Thyroid gland (tissue), 4 donors: ENCODE measurements around the gene SELENOI. TPM values are rescaled to one million over a fixed set of nuclear protein-coding genes. Genes with fewer than 3 reads are reported as not detected.

ENCODE experiments used
- DNase-seq, 2 donors: peaks; one replicate each; pipeline ENCODE4 v3.0.0-alpha.2; 2019
- H3K27ac ChIP-seq, 3 donors: fragments of 200-600 bp; sonication (generic); 1 replicate in 2 of 3; 2 replicates in 1 of 3; pipeline ENCODE4 v1.5.1; 2016 to 2019; ENCODE audit warnings: mild to moderate bottlenecking in 1 of 3, moderate library complexity in 1 of 3
- H3K27me3 ChIP-seq: fragments of 200-600 bp; sonication (generic); one replicate; pipeline ENCODE4 v1.5.1; 2019
- H3K36me3 ChIP-seq, 2 donors: fragments of 200-600 bp; sonication (generic); one replicate each; pipeline ENCODE4 v1.5.1; 2016 to 2019
- H3K4me1 ChIP-seq, 2 donors: fragments of 200-600 bp; sonication (generic); one replicate each; pipeline ENCODE4 v1.5.1; 2017 to 2019
- H3K4me3 ChIP-seq, 3 donors: fragments of 200-600 bp; sonication (generic); replicated peaks in 1 of 3; 1 replicate in 2 of 3; 2 replicates in 1 of 3; pipeline ENCODE4 v1.5.1; 2016; ENCODE audit warnings: mild to moderate bottlenecking in 1 of 3
- H3K9me3 ChIP-seq: fragments of 200-600 bp; sonication (generic); one replicate; pipeline ENCODE4 v1.5.1; 2017
- CTCF ChIP-seq, 6 experiments: fragments of 200-600 bp in 3 of 6; fragments of 450-650 bp in 3 of 6; sonication (generic) in 3 of 6; IDR thresholded peaks; one replicate each; pipeline ENCODE4 v1.5.1; 2016 to 2019; ENCODE audit warnings: antibody characterized with exemption in 6 of 6, mild to moderate bottlenecking in 2 of 6, inconsistent platforms in 1 of 6, moderate library complexity in 1 of 6
- POLR2A ChIP-seq, 2 donors: fragments of 450-650 bp; IDR thresholded peaks; one replicate each; pipeline ENCODE4 v1.6.1; 2017; ENCODE audit warnings: antibody characterized with exemption in 2 of 2, mild to moderate bottlenecking in 2 of 2, moderate library complexity in 1 of 2
- WGBS, 2 donors: methylation state at CpG; one replicate each; pipeline ENCODE4 v1.1.5; 2017; 5-methylcytosine and 5-hydroxymethylcytosine counted together
- intact Hi-C: fragments of 100-400 bp; cut with DNase I; formaldehyde crosslinking; loops from one replicate; pipeline ENCODE4 v1.15.1; 2023
- total RNA-seq, 4 donors: library from RNA; depleted of rRNA; stranded (reverse); fragments of >200 nt; gene quantifications; one replicate each; pipeline ENCODE4 v1.2.3, GENCODE V29; 2016

The SELENOI gene
- 10 to 100 TPM; 16.7 to 31.2 (median 21.8) TPM for total RNA-seq

- WGBS, 2 donors, result 0 to 1% methylated on average over 23 to 53 of the region's 80 CpGs
- H3K27ac ChIP-seq, result peak within 1 kb of the TSS; percentile 78 to 96 (median 89)
- H3K9me3 ChIP-seq, result no peaks in the 10 kb centered on the region
- intact Hi-C loops, result no loop called here
- peaks cover 15 to 17% of the 10 kb centered on the region in 2 donors for H3K4me1 ChIP-seq
- H3K36me3 ChIP-seq, result no peaks in the 10 kb centered on the region
- peak within 1 kb of the TSS; percentile 76 to 91 (median 81) for H3K4me3 ChIP-seq
- H3K27me3 ChIP-seq, result no peaks in the 10 kb centered on the region
- no peak for TF ChIP-seq CTCF (IDR thresholded peaks at IDR 0.05)
- peak; percentile 89 to 93 for TF ChIP-seq POLR2A (IDR thresholded peaks at IDR 0.05)
- DNase-seq, result peak; percentile 98 to 99
Measured at GRCh38 chr2:26345545-26346453, at the start of gene SELENOI. Gene SELENOI (plus strand): TSS chr2:26346143. CDS start chr2:26346233, 90 bp downstream.

DNA sequence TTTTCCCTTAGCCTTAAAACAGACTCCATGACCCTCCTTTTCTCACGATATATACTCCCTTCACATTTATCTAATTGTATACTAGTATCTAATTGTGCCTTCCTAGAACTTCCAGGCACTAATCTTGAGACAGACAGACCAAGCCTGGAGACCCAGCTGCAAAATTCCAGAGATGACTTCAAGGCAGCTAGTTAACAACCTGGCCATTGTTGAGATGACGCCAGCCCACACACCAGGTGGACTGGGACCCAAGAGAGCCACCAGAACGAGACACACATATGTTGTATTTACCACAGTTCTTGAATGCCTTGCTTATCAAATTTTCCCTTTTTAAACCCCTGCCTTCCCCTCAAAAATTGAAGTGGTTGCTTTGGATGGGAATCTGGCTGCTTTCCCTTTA, 48.9 kb upstream of the SELENOI start:
- intact Hi-C loops, result loop anchor here (10.0 kb wide), 1 partner anchor 52 kb away; the partner anchor contains the start of genes HADHA and HADHB
- TF ChIP-seq POLR2A (IDR thresholded peaks at IDR 0.05) (no peak), CTCF (IDR thresholded peaks at IDR 0.05) (no peak)
- Histone ChIP-seq H3K36me3 (no peaks in the 10 kb centered on the region), H3K27ac (no peak overlapping the region), H3K4me3 (no peak overlapping the region), H3K9me3 (no peaks in the 10 kb centered on the region), H3K27me3 (no peaks in the 10 kb centered on the region), H3K4me1 (peaks cover 12 to 26% of the 10 kb centered on the region in 2 donors)
- DNase-seq, result peak in 1 of 2 donors; percentile 12
- WGBS, 2 donors, result 62 to 68% methylated on average over 3 of the region's 3 CpGs

- DNase-seq, result peak in 1 of 2 donors; percentile 29
- Histone ChIP-seq H3K4me1 (peaks cover 12 to 26% of the 10 kb centered on the region in 2 donors), H3K9me3 (no peaks in the 10 kb centered on the region), H3K27ac (peak overlapping the region; percentile 87 to 91 (median 88)), H3K27me3 (no peaks in the 10 kb centered on the region), H3K4me3 (peak overlapping the region; percentile 31 to 66 (median 47)), H3K36me3 (no peaks in the 10 kb centered on the region)
- 18 to 25% methylated on average over 7 to 17 of the region's 17 CpGs for WGBS, 2 donors
- intact Hi-C loops, result loop anchor here (10.0 kb wide), 1 partner anchor 53 kb away; the partner anchor contains the start of genes HADHA and HADHB
- TF ChIP-seq CTCF (IDR thresholded peaks at IDR 0.05) (no peak), POLR2A (IDR thresholded peaks at IDR 0.05) (no peak)
Measured at GRCh38 chr2:26298286-26298637, 47.7 kb upstream of the SELENOI start.

DNA sequence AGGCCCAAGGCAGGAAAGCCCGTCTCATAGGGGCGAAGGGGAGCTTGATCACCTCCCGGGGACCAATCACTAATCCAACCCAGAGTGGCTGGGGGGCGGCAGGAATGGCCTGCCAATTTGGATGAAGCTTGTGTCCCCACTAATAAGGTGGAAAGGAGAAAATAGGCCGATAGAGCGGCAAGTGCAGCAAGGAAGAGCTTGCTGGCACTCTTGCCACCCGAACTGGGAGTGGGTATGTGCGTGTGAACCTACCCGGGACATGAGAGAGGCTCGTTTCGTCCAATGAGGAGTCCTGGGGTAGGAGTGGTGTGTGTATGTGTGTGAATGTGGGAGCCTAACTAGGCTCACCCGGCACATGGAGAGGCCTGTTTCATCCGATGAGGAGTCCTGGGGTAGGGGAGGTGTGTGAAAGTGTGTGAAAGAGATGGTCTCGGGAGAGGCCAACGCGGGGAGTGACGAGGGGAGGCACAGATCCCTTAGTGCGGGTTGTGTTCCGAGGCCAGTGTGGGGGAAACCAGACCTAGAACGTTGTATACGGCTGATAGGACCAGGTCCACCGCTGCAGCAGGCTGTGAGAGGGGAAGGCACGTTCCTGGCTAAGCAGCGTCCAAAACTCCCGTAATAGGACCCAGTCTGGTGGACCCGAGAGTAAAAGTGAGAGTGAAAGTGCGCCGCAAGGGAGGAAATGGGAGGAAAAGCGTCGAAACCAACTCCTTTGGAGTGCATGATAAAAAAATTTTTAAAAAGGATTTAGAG, 47.1 kb upstream of the SELENOI start:
- intact Hi-C loops, result loop anchor here (10.0 kb wide), 1 partner anchor 54 kb away; the partner anchor contains the start of genes HADHA and HADHB
- H3K4me1 ChIP-seq, result peaks cover 12 to 26% of the 10 kb centered on the region in 2 donors
- 1 to 3% methylated on average over 28 to 30 of the region's 30 CpGs for WGBS, 2 donors
- no peak for TF ChIP-seq CTCF (IDR thresholded peaks at IDR 0.05)
- TF ChIP-seq POLR2A (IDR thresholded peaks at IDR 0.05), result peak in 1 of 2 donors; percentile 66
- no peaks in the 10 kb centered on the region for H3K9me3 ChIP-seq
- H3K27ac ChIP-seq, result peak overlapping the region; percentile 87 to 91 (median 88)
- peak; percentile 65 to 67 for DNase-seq
- no peaks in the 10 kb centered on the region for H3K27me3 ChIP-seq
- H3K4me3 ChIP-seq, result peak overlapping the region; percentile 31 to 66 (median 47)
- no peaks in the 10 kb centered on the region for H3K36me3 ChIP-seq
